ENCODE measurements around the gene THAP3. TPM values are rescaled to one million over a fixed set of nuclear protein-coding genes. Genes with fewer than 3 reads are reported as not detected.

The THAP3 gene
- total and polyA plus RNA-seq, 2 of the 8 experiments (the other 6 are each of a cell fraction or from before 2014, with no cell fraction given) = 8.2 to 15.3 TPM

DNA sequence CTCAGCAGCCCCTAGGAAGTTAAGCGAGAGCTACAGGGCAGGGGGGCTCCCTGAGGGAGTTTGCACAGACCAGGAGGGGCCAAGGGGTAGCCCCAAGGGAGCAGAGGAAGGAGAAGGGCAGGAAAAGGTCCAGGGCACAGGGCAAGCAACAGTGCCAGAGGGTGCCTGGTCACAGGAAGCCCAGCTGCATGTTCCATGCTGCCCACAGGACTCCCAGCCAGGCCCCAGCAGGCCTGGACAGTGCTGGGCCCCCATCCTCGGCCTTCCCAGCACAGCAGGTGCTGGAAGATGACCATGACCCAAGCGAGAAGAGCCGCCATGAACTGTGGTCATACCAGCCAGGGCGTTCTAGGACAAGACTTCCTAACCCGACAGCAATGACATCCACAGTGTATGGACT is 33.0 kb upstream of the THAP3 start:
- Histone ChIP-seq H3K4me1 (replicated peaks in 1 of 4; ENCODE audit: control insufficient read depth in 3 of 4, insufficient read depth in 4 of 4, low read length in 3 of 4) (no peaks in the 10 kb centered on the region), H4K5ac (ENCODE audit: insufficient read length, low read depth, low read length) (no peak overlapping the region), H2AK5ac (ENCODE audit: low read depth, low read length) (no peak overlapping the region), H4K91ac (replicated peaks; ENCODE audit: insufficient read length, low read length) (no peak overlapping the region), H3K27ac (ENCODE audit: low read depth, low read length) (no peak overlapping the region), H4K20me1 (replicated peaks in 1 of 2; ENCODE audit: control insufficient read depth in 1 of 2, insufficient read depth in 2 of 2, low read length in 2 of 2) (peaks cover 2 to 37% of the 10 kb centered on the region in 2 experiments), H3K4ac (replicated peaks; ENCODE audit: insufficient read length, low read depth, low read length) (no peak overlapping the region), H3K4me3 (ENCODE audit: extremely low read depth in 1 of 4, insufficient read depth in 2 of 4, low read depth in 3 of 4, low read length in 4 of 4) (no peak overlapping the region), H3K23ac (ENCODE audit: insufficient read length) (no peak overlapping the region), H2BK20ac (ENCODE audit: low read length) (no peak overlapping the region), H2AFZ (ENCODE audit: low read length) (no peak overlapping the region), H3K23me2 (ENCODE audit: low read depth, low read length) (no peaks in the 10 kb centered on the region), H3K18ac (ENCODE audit: extremely low read depth, low read length) (no peak overlapping the region), H3K56ac (replicated peaks; ENCODE audit: insufficient read length, low read depth, low read length) (no peak overlapping the region), H3K14ac (ENCODE audit: insufficient read length) (no peak overlapping the region), H2BK5ac (ENCODE audit: low read depth, low read length) (no peak overlapping the region), H3K36me3 (ENCODE audit: control insufficient read depth in 2 of 4, insufficient read depth in 4 of 4, low read length in 3 of 4) (peaks cover 2 to 54% (median 23%) of the 10 kb centered on the region in 4 experiments; a peak in 6 of 8 replicates), H2BK15ac (ENCODE audit: low read length) (no peak overlapping the region), H3K4me2 (ENCODE audit: insufficient read depth in 1 of 2, low read depth in 2 of 2, low read length in 2 of 2) (no peak overlapping the region), H3K9me3 (ENCODE audit: insufficient read depth in 2 of 2, low read depth in 1 of 2, low read length in 1 of 2) (no peaks in the 10 kb centered on the region), H2BK12ac (ENCODE audit: low read depth, low read length) (no peak overlapping the region), H4K8ac (ENCODE audit: extremely low read depth, insufficient read depth, low read length) (no peak overlapping the region; the same call in 1 of the 2 replicates), H2BK120ac (replicated peaks; ENCODE audit: low read depth, low read length) (no peak overlapping the region), H3K79me1 (ENCODE audit: low read depth, low read length) (no peaks in the 10 kb centered on the region; the same call in 1 of the 2 replicates), H3K27me3 (replicated peaks in 1 of 4; ENCODE audit: control insufficient read depth in 3 of 4, extremely low read depth in 1 of 4, insufficient read depth in 3 of 4, low read length in 3 of 4) (no peaks in the 10 kb centered on the region), H3K79me2 (ENCODE audit: control insufficient read depth in 1 of 2, insufficient read depth in 2 of 2, low read length in 2 of 2) (peaks cover 0 to 4% of the 10 kb centered on the region in 2 experiments; a peak in 1 of 4 replicates), H3K9ac (replicated peaks in 1 of 4; ENCODE audit: extremely low read depth in 1 of 4, low read depth in 3 of 4, low read length in 3 of 4) (no peak overlapping the region)
- no peak for DNase-seq (ENCODE audit: low read depth in 1 of 2, low spot score in 2 of 2)
- ChIA-PET CTCF (ENCODE audit: partially characterized antibody) (interaction anchor here (0.8 to 1.4 kb wide), 5 partner anchors 9 to 68 kb away, joined by 3 read pairs; partner anchors contain the start of gene TAS1R1), POLR2A (ENCODE audit: partially characterized antibody) (interaction anchor here (0.6 to 17.4 kb wide), 4 partner anchors 9 to 24 kb away, joined by 4 to 196 read pairs (median 6); partner anchors contain the start of gene KLHL21)
- no peak for FAIRE-seq
- no peak for TF ChIP-seq EP300 (IDR thresholded peaks at IDR 0.05; ENCODE audit: borderline replicate concordance in 1 of 2, low read depth in 2 of 2, low read length in 2 of 2)
- 77% methylated on average over 4 of the region's 6 CpGs; no CpG with 5 or more reads in 1 of the 2 experiments for WGBS, 2 experiments (ENCODE audit: extremely low coverage in 1 of 2, insufficient coverage in 1 of 2, insufficient read length in 1 of 2, insufficient replicate concordance in 2 of 2, low coverage in 1 of 2, low lambda C conversion rate in 2 of 2, missing lambda C conversion rate in 1 of 2)

Measured in H1 (cell line).